PC-3 (cell line): ENCODE data around the gene FBXW4. TPM values are rescaled to one million over a fixed set of nuclear protein-coding genes. Genes with fewer than 3 reads are reported as not detected.

ENCODE experiments used
- ATAC-seq: fragments of 200-7000 bp; cut with Tn5 transposase; 2 replicates; pipeline ENCODE4 v1.9.1; 2020; ENCODE audit warnings: mild to moderate bottlenecking, moderate library complexity
- Bru-seq: library from RNA; stranded (reverse); fragments of 400-500 nt; gene quantifications from one replicate; lab custom pipeline; 2021; lab: Mats Ljungman, UMichigan
- BruChase-seq, 2 experiments: library from RNA; stranded (reverse); fragments of 400-500 nt; gene quantifications; one replicate each; lab custom pipeline; 2021; lab: Mats Ljungman, UMichigan
- BruUV-seq: library from RNA; stranded (reverse); fragments of 400-500 nt; replicated peaks from 2 replicates; lab custom pipeline; 2021; lab: Mats Ljungman, UMichigan
- CTCF ChIA-PET: fragments of 300-600 bp; sonication (Branson Sonifier 250); formaldehyde crosslinking; loops from one replicate; lab custom pipeline; 2022; ENCODE audit warnings: antibody characterized with exemption; lab: Charles Lee
- POLR2A ChIA-PET: fragments of 300-600 bp; sonication (Branson Sonifier 250); formaldehyde crosslinking; loops from one replicate; lab custom pipeline; 2022; ENCODE audit warnings: antibody characterized with exemption; ENCODE audit not compliant: unreplicated experiment; lab: Charles Lee
- DNase-seq: peaks from one replicate; pipeline ENCODE4 v3.0.0-alpha.2; 2015
- H2AFZ ChIP-seq: fragments of 300-600 bp; sonication (generic); 2 replicates; pipeline ENCODE4 v1.6.0; 2016; ENCODE audit warnings: antibody characterized with exemption, low read length
- H3F3A ChIP-seq: fragments of 300-600 bp; sonication (generic); one replicate; pipeline ENCODE4 v1.6.0; 2017; ENCODE audit warnings: antibody characterized with exemption, low read length, control low read depth, mild to moderate bottlenecking; ENCODE audit not compliant: unreplicated experiment
- H3K27ac ChIP-seq: fragments of 300-600 bp; sonication (generic); 2 replicates; pipeline ENCODE4 v1.5.1; 2016; ENCODE audit warnings: mild to moderate bottlenecking, low read length
- H3K27me3 ChIP-seq: fragments of 300-600 bp; sonication (generic); 2 replicates; pipeline ENCODE4 v1.6.1; 2016; ENCODE audit warnings: low read length, mixed read lengths
- H3K36me3 ChIP-seq: fragments of 300-600 bp; sonication (generic); 2 replicates; pipeline ENCODE4 v1.6.1; 2016; ENCODE audit warnings: low read depth, mixed run types, low read length, mixed read lengths
- H3K4me1 ChIP-seq: fragments of 300-600 bp; sonication (generic); 2 replicates; pipeline ENCODE4 v1.5.1; 2016; ENCODE audit warnings: low read length; ENCODE audit not compliant: insufficient read depth
- H3K4me2 ChIP-seq: fragments of 300-600 bp; sonication (generic); 2 replicates; pipeline ENCODE4 v1.6.0; 2016; ENCODE audit warnings: low read length
- H3K4me3 ChIP-seq: fragments of 300-600 bp; sonication (generic); 2 replicates; pipeline ENCODE4 v1.5.1; 2016; ENCODE audit warnings: mild to moderate bottlenecking, low read length, mixed read lengths
- H3K79me2 ChIP-seq: fragments of 300-600 bp; sonication (generic); 2 replicates; pipeline ENCODE4 v1.6.1; 2017; ENCODE audit warnings: low read length, mixed read lengths
- H3K9ac ChIP-seq: fragments of 300-600 bp; sonication (generic); 2 replicates; pipeline ENCODE4 v1.6.0; 2016; ENCODE audit warnings: mild to moderate bottlenecking, low read length
- H3K9me2 ChIP-seq: fragments of 300-600 bp; sonication (generic); replicated peaks from 2 replicates; pipeline ENCODE4 v1.6.1; 2016; ENCODE audit warnings: mixed run types, low read length, mixed read lengths
- H3K9me3 ChIP-seq: fragments of 300-600 bp; sonication (generic); 2 replicates; pipeline ENCODE4 v1.6.1; 2016; ENCODE audit warnings: low read length, mixed read lengths
- H4K20me1 ChIP-seq: fragments of 300-600 bp; sonication (generic); 2 replicates; pipeline ENCODE4 v1.6.1; 2016; ENCODE audit warnings: low read length, mixed read lengths
- CTCF ChIP-seq: fragments of 300-600 bp; sonication (generic); conservative IDR thresholded peaks from 2 replicates; pipeline ENCODE4 v1.5.1; 2017; ENCODE audit warnings: antibody characterized with exemption, low read depth, mild to moderate bottlenecking, low read length
- EZH2 ChIP-seq: fragments of 300-600 bp; sonication (generic); IDR thresholded peaks from one replicate; pipeline ENCODE4 v1.6.1; 2017; ENCODE audit warnings: antibody characterized with exemption, mild to moderate bottlenecking, low read length; ENCODE audit not compliant: unreplicated experiment
- EZH2phosphoT487 ChIP-seq: fragments of 300-600 bp; sonication (generic); IDR thresholded peaks from 2 replicates; pipeline ENCODE4 v1.6.1; 2018; ENCODE audit warnings: mild to moderate bottlenecking, antibody characterized with exemption, low read length, borderline replicate concordance
- intact Hi-C: fragments of 100-400 bp; cut with micrococcal nuclease; formaldehyde crosslinking; loops from 2 replicates; pipeline ENCODE4 v1.9.0; 2023
- long read RNA-seq: library from polyadenylated mRNA; unstranded; transcript quantifications from one replicate; pipeline ENCODE4 v2.0.0, GENCODE V29; 2021; ENCODE audit not compliant: unreplicated experiment
- total RNA-seq: library from RNA; depleted of rRNA; stranded (reverse); fragments of >200 nt; gene quantifications from 2 replicates; pipeline ENCODE4 v1.2.3, GENCODE V29; 2014; rRNA removed

Gene FBXW4
- total RNA-seq (17.7 and 18.8 TPM in 2 replicates), Bru-seq, nascent RNA (percentile 71 among the genes with signal in this experiment), BruChase-seq, experiment 1, labeled RNA remaining after a 6-hour chase (percentile 64 among the genes with signal in this experiment), BruChase-seq, experiment 2, labeled RNA remaining after a 2-hour chase (percentile 73 among the genes with signal in this experiment)
- long read RNA-seq, transcript FBXW4-201 (9 exons, 2,483 nt): major isoform, 13 of 22 reads
- long read RNA-seq, partial matches to known transcripts: 1 of 22 reads
- long read RNA-seq, other reads (novel, unspliced or antisense): 8 of 22 reads

DNA sequence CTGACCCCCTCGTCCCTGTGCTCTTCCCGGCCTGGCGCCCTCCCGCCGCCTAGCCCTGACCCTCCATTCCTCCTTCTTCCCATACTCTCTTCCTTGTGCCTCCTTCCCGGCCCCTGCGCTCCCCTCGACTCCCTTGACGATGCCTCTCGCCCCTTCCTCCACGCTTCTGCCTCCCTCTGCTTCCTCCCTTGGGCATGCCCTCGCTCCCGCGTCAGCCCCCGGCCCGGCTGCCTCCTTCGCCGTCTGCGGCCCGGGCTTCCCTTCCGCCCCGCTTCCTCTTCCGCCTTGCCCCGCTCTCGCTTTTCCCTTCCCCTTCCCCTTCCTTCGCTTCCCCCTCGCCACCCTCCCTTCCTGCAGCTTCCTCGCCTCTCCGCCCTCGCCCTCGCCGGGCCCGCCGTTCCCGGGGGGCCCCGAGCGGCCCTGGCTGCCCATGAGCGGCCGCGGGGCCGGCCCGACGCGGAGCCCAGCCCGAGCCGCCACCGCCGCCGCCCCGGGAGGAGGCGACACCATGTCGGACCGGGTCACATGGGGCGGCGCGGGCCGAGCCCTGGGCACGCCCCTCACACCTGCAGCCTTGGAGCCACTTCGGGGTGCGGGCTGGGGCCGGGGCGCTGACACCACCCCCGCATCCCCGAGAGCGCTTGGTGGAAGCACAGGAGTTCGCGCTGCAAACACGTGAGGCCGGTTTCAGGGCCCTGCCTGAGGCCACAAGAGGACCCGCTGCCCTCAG, at the start of gene FBXW4:
FBXW4 (minus strand) TSS at position 497 of the 730 bp plus-strand sequence; CDS start at position 432, 65 bp downstream.
- ChIA-PET CTCF (no interaction called here), POLR2A (no interaction called here)
- Histone ChIP-seq H3K4me3 (peak within 1 kb of the TSS; percentile 93), H3K36me3 (no peaks in the 10 kb centered on the region), H3K27me3 (no peaks in the 10 kb centered on the region), H3K4me1 (peaks cover 16% of the 10 kb centered on the region), H3K9me3 (no peaks in the 10 kb centered on the region), H3K27ac (peak within 1 kb of the TSS; percentile 80), H3K9me2 (no peaks in the 10 kb centered on the region), H2AFZ (peak within 1 kb of the TSS; percentile 80), H3K9ac (peak within 1 kb of the TSS; percentile 99), H3K79me2 (peaks cover 65% of the 10 kb centered on the region), H3K4me2 (peak within 1 kb of the TSS; percentile 79), H4K20me1 (no peaks in the 10 kb centered on the region), H3F3A (no peaks in the 10 kb centered on the region)
- TF ChIP-seq EZH2 (no peak), EZH2phosphoT487 (no peak), CTCF (no peak)
- peak; percentile 74 for ATAC-seq
- intact Hi-C loops: no loop called here
- DNase-seq: peak; percentile 32
- BruUV-seq: no TSS peak

DNA sequence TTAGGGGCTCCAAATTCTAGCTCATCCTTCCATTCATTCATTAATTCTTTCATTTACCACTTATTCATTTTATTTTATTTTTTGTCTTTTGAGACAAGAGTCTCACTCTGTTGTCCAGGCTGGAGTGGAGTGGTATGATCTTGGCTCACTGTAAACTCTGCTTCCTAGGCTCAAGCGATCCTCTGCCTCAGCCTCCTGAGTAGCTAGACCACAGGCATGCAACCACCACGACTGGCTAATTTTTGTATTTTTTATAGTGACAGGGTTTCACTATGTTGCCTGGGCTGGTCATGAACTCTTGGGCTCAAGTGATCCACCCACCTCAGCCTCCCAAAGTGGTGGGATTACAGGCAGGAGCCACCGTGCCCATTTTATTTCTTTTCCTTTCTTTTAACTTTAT, 49.3 kb upstream of the FBXW4 start:
- no peaks in the 10 kb centered on the region for H3F3A ChIP-seq
- ATAC-seq (no peak), DNase-seq (no peak)
- H2AFZ ChIP-seq: no peak overlapping the region
- no peak overlapping the region for H3K4me3 ChIP-seq
- intact Hi-C loops: no loop called here
- POLR2A ChIA-PET: no interaction called here
- H3K9me2 ChIP-seq: no peaks in the 10 kb centered on the region
- TF ChIP-seq EZH2phosphoT487 (no peak), CTCF (no peak), EZH2 (no peak)
- H3K79me2 ChIP-seq: no peaks in the 10 kb centered on the region
- no peaks in the 10 kb centered on the region for H4K20me1 ChIP-seq
- no peaks in the 10 kb centered on the region for H3K9me3 ChIP-seq
- no TSS peak for BruUV-seq
- no peaks in the 10 kb centered on the region for H3K36me3 ChIP-seq
- H3K4me1 ChIP-seq: no peaks in the 10 kb centered on the region
- no peak overlapping the region for H3K27ac ChIP-seq
- H3K4me2 ChIP-seq: no peak overlapping the region
- no peaks in the 10 kb centered on the region for H3K27me3 ChIP-seq
- CTCF ChIA-PET: no interaction called here
- H3K9ac ChIP-seq: no peak overlapping the region
